ENCODE results near the gene HEATR1.
"Not testable (repeated sequence)": the region's sequence is repeated elsewhere in the genome, so short reads cannot be mapped to it uniquely, and the experiment has no call there.

HEATR1 gene, protein sequence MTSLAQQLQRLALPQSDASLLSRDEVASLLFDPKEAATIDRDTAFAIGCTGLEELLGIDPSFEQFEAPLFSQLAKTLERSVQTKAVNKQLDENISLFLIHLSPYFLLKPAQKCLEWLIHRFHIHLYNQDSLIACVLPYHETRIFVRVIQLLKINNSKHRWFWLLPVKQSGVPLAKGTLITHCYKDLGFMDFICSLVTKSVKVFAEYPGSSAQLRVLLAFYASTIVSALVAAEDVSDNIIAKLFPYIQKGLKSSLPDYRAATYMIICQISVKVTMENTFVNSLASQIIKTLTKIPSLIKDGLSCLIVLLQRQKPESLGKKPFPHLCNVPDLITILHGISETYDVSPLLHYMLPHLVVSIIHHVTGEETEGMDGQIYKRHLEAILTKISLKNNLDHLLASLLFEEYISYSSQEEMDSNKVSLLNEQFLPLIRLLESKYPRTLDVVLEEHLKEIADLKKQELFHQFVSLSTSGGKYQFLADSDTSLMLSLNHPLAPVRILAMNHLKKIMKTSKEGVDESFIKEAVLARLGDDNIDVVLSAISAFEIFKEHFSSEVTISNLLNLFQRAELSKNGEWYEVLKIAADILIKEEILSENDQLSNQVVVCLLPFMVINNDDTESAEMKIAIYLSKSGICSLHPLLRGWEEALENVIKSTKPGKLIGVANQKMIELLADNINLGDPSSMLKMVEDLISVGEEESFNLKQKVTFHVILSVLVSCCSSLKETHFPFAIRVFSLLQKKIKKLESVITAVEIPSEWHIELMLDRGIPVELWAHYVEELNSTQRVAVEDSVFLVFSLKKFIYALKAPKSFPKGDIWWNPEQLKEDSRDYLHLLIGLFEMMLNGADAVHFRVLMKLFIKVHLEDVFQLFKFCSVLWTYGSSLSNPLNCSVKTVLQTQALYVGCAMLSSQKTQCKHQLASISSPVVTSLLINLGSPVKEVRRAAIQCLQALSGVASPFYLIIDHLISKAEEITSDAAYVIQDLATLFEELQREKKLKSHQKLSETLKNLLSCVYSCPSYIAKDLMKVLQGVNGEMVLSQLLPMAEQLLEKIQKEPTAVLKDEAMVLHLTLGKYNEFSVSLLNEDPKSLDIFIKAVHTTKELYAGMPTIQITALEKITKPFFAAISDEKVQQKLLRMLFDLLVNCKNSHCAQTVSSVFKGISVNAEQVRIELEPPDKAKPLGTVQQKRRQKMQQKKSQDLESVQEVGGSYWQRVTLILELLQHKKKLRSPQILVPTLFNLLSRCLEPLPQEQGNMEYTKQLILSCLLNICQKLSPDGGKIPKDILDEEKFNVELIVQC (N-terminal part only)

GRCh38 chr1:236603991-236604904, at the start of gene HEATR1:
Gene HEATR1 (minus strand): TSS chr1:236604516. CDS start chr1:236604095, 421 bp downstream.
- DNase-seq = peak; percentile 80

GRCh38 chr1:236645016-236645680, 40.8 kb upstream of the HEATR1 start:
- DNase-seq = no peak

DNA sequence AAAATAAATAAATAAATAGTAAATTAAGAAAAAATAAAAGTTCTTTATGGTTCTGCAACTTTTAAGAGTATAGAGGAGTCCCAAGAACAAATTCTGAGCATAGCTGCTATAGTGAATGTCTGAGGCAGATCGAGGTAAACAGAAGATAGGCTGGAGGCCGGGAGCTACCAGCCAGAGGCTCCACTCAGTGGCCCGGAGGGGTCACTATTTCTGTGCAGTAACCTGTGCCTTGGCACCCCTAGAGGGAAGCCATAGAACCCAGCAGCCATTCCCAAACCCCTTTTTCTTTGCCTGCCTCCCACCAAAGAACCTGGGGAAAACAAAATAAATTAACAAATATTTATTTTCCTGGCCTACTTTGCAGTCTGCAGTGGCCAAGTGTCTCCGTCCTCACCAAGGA, 38.4 kb upstream of the HEATR1 start:
- no peak for DNase-seq

DNA sequence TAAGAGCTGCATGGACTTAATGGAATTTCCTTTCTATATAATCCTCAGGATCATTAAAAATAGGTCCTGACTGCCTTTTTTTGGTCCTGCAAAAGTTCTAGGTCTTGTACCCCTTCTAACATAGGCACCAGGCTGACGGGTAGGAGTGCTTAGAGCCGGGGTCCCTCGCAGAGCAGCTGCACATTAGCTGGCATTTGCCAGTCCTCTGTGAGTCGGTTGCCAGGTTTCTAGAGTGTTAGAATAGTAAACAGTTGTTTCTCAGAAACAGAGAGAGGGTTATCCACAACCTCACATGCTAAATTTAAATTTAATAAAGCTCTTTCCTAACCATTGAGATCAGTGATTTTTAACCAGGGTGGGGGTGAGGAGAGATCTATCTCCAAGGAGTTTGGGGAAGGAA, 35.4 kb upstream of the HEATR1 start:
- no peak for DNase-seq

DNA sequence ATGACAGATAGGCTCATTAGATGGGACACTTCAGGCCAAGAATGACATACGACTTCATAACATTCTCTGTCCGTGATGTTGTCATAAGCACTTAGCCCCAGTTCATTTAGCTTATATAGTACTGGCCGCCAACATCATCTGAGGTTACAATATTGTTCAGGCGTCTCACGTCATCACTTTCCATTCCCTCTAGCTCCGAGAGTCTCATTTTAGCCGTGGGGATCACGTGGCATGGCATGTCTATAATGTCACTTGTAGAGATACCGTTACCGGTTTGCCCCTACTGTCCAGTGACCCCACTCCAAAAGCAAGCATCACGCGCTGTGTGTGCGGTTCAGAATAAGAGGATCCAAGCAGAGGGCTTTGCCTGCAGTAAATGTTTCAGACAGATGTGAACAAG, 34.6 kb upstream of the HEATR1 start:
- no peak for DNase-seq

GRCh38 chr1:236636017-236636416, 31.7 kb upstream of the HEATR1 start:
- DNase-seq = no peak

DNA sequence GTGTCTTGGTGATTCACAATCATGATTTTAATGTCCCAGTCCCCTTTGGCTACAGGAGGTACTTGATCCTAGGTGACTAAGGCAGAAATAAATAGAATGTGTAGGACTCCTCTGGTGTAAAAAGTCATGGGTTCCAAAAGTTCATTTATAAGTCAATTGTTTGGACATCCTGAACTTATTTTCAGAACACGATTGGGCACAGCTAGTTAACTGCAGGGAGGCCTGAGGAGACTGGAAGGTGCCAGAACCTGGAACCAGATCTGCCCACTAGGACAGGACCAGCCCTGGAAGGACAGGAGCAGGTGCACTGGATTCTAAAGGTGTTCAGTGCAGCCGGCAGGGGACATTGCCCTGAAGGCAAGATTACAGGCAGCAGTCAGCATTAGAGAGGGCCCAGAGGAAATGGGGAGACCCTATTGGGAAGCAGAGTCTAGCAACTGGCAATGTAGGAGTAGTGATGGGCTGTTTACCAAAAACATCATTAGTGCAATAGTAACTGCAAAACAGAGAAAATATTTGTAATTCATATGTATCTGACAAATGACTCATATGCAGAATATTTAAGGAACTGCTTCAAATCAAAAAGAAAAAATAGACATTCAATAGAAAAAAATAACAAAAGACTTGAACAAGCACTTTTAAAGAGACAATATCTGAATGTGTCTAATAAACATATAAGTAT, 23.6 kb upstream of the HEATR1 start:
- DNase-seq = no peak

GRCh38 chr1:236623371-236624166, 19.3 kb upstream of the HEATR1 start:
- no peak for DNase-seq

- no peak for DNase-seq
Observed at GRCh38 chr1:236622407-236622806, 18.1 kb upstream of the HEATR1 start.

- DNase-seq = no peak
Observed at GRCh38 chr1:236619398-236619797, 15.1 kb upstream of the HEATR1 start.

DNA sequence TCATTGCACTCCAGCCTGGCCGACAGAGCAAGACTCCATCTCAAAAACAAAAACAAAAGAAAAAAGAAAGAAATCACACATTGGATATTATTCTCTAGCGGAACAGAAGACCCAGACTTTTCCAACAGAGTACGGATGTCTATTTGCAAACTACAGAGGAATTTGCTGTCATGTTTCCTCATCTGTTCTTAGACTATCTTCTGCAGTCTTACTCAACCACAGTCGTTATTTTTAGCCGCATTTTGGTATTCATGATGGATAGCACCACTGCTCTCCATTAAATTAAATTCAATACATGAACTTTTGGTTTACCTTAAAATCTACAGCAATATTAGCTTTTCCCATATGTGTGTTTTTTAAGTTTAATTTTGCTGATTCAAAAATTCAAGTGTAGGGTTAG, 14.2 kb upstream of the HEATR1 start:
- DNase-seq = no peak

DNA sequence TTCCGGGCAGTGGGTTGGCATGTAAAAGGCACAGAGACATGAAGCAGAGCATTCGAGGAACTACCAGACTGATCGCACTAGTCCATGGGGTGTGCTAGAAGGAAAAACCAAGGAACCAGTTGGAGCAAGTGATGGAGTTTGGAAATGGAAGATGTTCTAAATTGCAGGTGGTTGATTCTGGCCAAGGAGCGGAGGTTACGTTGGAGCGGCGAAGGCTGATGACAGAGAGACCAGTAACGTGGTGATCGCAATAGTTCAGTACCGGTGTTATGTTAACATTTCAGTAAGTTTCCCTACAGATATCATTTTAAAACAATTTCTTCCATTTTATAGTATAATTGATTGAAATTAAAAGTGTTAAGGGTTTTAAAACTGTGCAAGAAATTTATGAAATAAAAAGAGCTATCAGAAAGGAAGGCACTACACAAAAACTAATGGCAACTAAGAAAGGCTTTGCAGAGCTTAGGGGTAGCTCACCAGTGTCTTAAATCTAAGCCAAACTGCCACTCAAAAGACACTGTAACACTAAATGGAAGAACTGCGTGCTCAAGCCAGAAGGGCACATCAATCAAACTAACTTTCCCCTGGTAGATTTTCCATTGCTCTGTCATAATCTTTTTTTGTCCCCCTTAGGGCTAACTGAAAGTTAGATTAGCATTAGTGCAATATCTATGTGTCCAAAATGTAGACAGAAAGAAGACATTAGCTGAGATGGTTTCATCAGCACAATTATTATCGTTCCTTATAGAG, 11.3 kb upstream of the HEATR1 start:
- DNase-seq = no peak

GRCh38 chr1:236612349-236612748, 8.0 kb upstream of the HEATR1 start:
- no peak for DNase-seq

DNA sequence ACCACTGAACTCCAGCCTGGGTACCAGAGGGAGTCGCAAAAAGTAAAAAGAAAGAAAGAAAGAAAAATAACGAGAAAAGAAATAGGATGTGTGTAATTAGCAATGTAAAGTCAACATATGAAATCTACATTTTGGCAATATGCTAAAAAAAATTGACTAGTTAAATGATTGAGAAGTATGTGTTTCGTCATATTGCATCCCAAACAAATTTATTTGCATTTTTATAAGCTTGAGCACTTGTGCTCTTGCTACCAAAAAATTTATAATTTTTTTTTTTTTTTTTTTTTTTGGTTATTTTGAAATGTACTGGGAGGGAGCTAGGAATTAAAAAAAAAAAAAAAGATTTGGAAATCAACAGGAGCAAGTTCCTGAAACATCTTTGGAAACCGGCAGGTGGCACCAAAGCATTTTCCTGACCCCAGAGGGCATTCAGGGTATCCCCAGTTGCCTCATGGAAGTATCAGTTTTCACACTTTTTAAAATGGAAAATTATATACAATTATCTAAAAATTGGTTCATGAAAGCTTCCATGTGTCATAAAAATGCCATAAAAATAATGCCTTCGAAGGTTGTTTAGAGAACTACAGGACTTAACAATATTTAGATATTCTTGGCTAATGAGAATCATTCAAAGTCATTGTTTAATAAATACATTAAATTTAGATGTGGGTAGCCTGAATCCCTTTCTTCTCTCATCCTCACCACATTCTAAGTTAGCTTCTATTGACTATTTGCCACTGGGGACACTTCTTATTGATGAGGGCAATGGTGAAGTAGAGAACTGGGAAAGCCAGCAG, 4.8 kb upstream of the HEATR1 start:
- DNase-seq = no peak

DNA sequence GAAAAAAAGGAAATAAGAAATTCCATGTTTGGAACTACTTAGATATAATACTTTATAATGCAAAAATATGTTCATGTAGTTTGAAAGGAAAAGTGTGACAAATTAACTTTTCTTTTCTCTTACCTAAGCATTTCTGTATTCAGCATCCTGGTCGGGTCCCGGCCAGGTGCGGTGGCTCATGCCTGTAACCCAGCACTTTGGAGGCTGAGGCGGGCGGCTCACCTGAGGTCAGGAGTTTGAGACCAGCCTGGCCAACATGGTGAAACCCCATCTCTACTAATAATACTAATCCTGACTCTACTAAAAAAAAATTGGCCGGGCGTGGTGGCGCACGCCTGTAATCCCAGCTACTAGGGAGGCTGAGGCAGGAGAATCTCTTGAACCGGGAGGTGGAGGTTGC, 3.3 kb upstream of the HEATR1 start:
- not testable (repeated sequence) for DNase-seq

- DNase-seq = no peak
Observed at GRCh38 chr1:236604905-236605806, 840 bp upstream of the HEATR1 start.

DNA sequence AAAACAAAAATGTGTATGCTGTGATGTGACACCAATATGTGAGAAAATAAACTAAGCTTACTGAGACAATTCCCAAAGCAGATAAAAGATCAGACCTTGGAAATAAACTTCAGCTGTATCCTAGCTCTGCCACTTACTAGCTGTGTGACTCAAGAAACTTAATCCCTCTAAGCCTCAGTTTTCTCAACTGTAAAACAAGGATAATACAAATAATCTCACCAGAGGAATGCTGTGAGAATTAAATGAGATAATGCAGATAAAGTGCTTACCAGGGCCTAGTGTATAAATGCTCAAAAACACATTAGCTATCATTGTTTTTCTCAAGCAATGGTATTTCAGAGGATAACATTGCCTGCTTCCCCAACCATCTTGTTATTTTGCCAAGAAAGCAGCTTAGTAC, 2.1 kb downstream of the HEATR1 start:
- no peak for DNase-seq

Data from activated CD4-positive, alpha-beta T cell treated with anti-CD3 and anti-CD28 coated beads, Interleukin-2, amount 50 U/mL, for 1 hour (primary cell).